Measurements from ENCODE around the gene SLC39A1. TPM values are rescaled to one million over a fixed set of nuclear protein-coding genes. Genes with fewer than 3 reads are reported as not detected.
A peak's percentile ranks its signal among the peaks of the same experiment; 100 is the strongest.

SLC39A1 gene
- total and polyA plus RNA-seq, 2 of the 8 experiments (the other 6 are each of a cell fraction or from before 2014, with no cell fraction given): 238 to 337 TPM

- TF ChIP-seq CTCF (IDR thresholded peaks at IDR 0.05; ENCODE audit: control extremely low read depth in 1 of 3, insufficient read depth in 1 of 3, low read depth in 1 of 3, low read length in 3 of 3) (peak in 2 of 3 experiments; percentile 37 to 51; a peak in 2 of 4 replicates), RFX5 (IDR thresholded peaks at IDR 0.05; ENCODE audit: borderline replicate concordance, low read depth, low read length) (peak; percentile 36; the same call in 1 of the 2 replicates), CREB1 (IDR thresholded peaks at IDR 0.05) (peak; percentile 46; the same call in 1 of the 2 replicates), CTBP2 (IDR thresholded peaks at IDR 0.05; ENCODE audit: borderline replicate concordance, insufficient read depth, insufficient read length, low read length) (no peak), NRF1 (IDR thresholded peaks at IDR 0.05; ENCODE audit: low read depth, low read length) (no peak), SIRT6 (IDR thresholded peaks at IDR 0.05; ENCODE audit: low read length) (no peak), GABPA (IDR thresholded peaks at IDR 0.05; ENCODE audit: borderline replicate concordance, insufficient read depth, low read length) (no peak), TAF1 (IDR thresholded peaks at IDR 0.05; ENCODE audit: low read depth, low read length) (peak; percentile 87), BACH1 (IDR thresholded peaks at IDR 0.05; ENCODE audit: low read length) (no peak), EGR1 (IDR thresholded peaks at IDR 0.05; ENCODE audit: borderline replicate concordance, low read depth, low read length) (no peak), ASH2L (IDR thresholded peaks at IDR 0.05; ENCODE audit: low read length) (peak; percentile 90), TCF12 (IDR thresholded peaks at IDR 0.05; ENCODE audit: low read depth, low read length) (no peak), CEBPB (IDR thresholded peaks at IDR 0.05; ENCODE audit: low read depth, low read length) (no peak), KDM5A (IDR thresholded peaks at IDR 0.05; ENCODE audit: low read length) (no peak; the same call in 1 of the 2 replicates), RBBP5 (IDR thresholded peaks at IDR 0.05; ENCODE audit: borderline replicate concordance, low read depth, low read length) (peak; percentile 74), KDM1A (IDR thresholded peaks at IDR 0.05; ENCODE audit: borderline replicate concordance, low read length) (peak; percentile 91), YY1 (IDR thresholded peaks at IDR 0.05; ENCODE audit: low read depth, low read length) (peak; percentile 83; the same call in 1 of the 2 replicates), SP4 (IDR thresholded peaks at IDR 0.05; ENCODE audit: low read length) (peak; percentile 74; the same call in 1 of the 2 replicates), MAFK (IDR thresholded peaks at IDR 0.05; ENCODE audit: low read depth, low read length) (0 out of 2 replicates have a peak, but pooled peaks have one; percentile 15), BRCA1 (IDR thresholded peaks at IDR 0.05; ENCODE audit: low read depth, low read length) (0 out of 2 replicates have a peak, but pooled peaks have one; percentile 6)
Measured at GRCh38 chr1:153967107-153967999, 4.0 kb upstream of the SLC39A1 start, which contains the start of gene CREB3L4 (continued).
